Ramos (cell line): ENCODE data around the gene AKAP6.

ENCODE experiments used
- in situ Hi-C: fragments of 300-500 bp; cut with MboI; formaldehyde crosslinking; loops from one replicate; pipeline ENCODE4 v1.14.3; 2022; ENCODE audit warnings: low sequenced_read_pairs; ENCODE audit not compliant: unreplicated experiment

Gene AKAP6

GRCh38 chr14:32679927-32680612 is 351.0 kb downstream of the AKAP6 start:
- in situ Hi-C loops = no loop called here

DNA sequence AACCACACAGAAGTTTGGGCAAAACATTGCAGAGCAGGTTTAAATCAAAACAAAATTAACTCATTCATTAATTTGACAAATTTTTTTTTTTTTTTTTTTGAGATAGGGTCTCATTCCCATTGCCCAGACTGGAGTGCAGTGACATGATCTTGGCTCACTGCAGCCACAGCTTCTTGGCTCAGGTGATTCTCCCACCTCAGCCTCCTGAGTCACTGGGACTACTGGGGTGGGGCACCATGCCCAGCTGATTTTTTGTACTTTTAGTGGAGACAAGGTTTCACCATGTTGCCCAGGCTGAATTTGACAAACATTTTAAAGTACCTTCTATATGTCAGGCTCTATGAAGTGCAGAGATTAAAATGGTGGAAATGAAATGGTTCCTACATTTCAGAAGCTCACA is 352.5 kb downstream of the AKAP6 start:
- in situ Hi-C loops = no loop called here

DNA sequence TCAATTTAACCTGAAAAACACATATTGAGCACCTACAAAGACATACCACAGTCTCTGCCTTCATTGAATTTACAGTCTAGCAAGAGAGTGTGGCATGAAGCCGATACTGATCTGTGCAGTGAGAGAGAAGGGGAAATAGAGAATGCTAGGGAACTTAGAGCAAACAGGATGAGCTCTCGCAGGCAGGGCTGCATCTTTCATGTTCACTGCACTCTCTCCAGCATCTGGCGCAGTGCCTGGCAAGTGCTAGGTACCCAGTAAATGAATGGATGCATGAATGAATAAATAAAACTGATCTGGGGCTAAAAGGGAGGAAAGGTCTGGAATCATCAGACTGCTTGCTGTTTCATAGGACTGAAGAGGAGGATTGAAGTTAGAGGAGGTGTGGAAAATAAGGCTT is 353.1 kb downstream of the AKAP6 start:
- in situ Hi-C loops = no loop called here

DNA sequence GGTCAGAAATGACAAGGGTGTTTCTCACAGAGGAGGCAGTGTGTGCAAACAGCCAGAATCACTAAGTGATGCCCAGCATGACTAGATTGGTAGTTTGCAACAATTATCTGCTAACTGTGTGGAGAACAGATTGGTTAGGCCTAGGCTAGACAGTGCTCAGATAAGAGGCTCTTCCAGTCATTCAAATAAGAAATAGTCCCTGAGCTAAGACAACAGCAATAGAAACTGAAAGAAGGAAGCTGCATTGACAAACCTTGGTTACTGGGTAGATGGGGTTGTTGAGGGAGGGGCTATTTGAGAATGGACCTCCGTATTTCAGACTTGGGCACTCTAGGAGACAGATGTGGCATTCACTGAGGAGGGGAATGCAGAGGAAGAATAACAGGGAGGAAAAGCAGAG is 354.6 kb downstream of the AKAP6 start:
- in situ Hi-C loops = no loop called here

GRCh38 chr14:32688941-32689340 is 359.8 kb downstream of the AKAP6 start:
- in situ Hi-C loops = no loop called here

DNA sequence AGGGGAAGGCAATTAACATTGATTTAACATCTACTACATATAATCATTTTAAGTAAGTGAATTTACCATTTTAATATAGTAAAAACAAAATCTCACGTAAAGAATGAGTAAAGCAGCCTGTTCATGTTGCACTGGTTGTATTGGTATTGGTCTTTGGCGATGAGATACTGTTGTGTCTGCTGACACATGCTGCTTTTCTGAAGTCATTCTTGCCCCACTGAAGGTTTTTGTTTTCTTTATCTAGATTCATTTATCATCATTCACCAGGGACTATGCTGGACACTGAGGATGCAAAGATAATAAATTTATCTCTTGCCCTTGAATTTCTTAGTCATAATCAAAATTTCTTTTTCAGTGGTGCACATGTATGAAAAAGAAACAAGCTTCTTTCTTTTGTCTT is 363.3 kb downstream of the AKAP6 start:
- in situ Hi-C loops = no loop called here

DNA sequence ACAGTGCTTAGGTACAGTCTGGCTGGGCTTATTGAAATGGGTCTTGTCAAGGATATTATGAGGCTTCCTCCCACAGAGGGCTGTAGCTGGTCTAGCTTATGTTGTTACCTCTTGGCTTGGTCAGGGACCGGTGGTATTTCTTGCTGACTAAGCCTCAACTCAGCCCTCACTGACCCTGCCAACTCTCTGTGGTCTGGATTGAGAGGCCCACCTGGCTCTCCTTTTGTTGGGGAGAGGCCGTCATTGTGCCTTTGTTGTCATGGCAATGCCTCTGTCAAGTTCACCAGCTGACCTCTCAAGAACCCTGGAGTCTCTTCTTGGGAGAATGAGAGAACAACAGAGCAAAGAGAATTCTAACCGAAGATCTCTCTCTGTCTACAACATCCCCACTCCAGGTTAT is 364.0 kb downstream of the AKAP6 start:
- in situ Hi-C loops = no loop called here

GRCh38 chr14:32694795-32695449 is 365.8 kb downstream of the AKAP6 start:
- in situ Hi-C loops = no loop called here

DNA sequence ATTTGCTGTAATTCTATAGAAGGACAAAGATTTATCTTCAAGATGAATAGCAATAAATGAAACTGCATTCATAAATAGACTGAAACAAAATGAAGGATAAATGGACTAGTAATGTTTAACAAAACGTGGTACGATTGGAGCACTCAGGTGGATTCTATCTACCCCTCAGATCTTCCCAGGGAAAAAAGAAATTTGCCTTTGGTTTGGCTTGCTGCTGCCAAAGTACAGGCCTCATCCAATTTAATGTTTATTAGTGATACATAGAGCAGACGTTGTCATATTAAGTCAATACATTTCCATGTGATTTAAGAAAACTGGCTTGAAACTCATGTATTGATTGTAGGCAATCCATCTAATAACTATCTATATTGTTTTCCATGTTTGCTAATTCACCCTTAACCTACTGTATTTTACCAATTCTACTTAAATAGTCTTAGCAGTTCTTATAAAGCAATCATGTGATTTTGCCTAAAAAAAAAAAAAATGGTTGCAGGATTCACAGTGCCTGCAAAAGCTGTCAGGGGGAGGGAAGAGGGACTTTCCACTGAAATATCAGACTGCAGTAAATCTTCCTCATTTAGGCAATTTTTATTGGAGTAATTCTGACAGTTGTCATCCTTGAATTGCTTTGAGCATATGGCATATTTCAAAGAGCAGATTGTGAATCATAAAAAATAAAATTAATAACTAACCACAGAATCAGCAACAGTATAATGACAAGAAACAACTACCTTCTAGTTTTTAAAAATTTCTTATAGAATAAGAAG is 367.4 kb downstream of the AKAP6 start:
- in situ Hi-C loops = no loop called here

DNA sequence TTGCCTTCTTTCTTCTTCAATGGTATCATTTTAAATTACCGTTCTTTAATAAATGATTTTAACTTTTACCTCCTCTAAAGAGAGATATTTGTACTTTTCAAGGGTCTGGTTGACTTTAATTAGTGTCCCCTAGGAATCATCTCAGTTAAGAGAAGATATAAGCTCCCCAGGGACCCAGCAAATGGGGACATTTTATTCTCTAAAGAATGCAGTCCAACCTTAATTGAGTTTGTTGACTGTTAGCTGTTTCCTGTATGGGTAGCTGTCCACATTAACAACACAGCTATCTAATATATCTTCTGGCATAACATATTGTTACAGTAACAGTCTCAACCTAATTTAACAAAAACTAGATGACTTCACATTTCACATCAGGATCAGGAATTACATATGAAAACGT is 368.0 kb downstream of the AKAP6 start:
- in situ Hi-C loops = no loop called here

DNA sequence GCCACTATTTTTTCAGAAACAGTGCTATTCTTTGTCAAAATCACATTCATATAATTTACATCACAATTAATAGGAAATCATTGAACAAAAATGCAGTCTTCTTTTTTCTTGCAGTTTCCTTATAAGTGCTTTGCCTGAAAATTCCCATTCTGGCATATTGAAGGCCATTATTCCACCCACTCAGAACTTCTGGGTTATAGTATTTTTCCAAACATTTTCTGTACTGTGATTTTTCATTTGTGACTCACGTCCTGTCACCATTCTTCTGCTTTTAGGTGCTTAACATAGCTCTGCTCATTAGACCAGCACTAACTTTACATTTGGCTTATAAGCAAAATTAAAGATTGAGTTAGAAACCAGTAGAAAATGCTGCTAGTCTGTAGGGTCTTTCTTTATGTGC is 368.6 kb downstream of the AKAP6 start:
- in situ Hi-C loops = no loop called here

DNA sequence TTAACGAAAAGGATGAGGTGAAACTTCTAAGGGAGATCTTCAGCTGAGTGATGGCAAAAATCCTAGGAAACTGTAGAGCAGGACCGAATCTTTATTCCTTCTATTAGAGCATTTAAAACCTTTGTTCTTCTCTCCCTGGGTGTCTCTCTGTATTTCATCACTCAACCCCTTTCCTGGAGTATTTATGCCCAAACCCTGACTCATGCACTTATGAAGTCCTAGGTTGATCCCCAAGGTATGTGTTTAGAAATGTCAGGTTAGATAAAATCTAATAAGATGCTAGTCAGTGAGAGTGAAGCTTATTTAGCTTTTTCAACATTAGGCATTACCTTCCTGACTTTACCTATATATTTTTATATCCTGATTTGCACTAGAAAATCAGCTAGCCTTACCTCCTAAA is 369.7 kb downstream of the AKAP6 start:
- in situ Hi-C loops = no loop called here

DNA sequence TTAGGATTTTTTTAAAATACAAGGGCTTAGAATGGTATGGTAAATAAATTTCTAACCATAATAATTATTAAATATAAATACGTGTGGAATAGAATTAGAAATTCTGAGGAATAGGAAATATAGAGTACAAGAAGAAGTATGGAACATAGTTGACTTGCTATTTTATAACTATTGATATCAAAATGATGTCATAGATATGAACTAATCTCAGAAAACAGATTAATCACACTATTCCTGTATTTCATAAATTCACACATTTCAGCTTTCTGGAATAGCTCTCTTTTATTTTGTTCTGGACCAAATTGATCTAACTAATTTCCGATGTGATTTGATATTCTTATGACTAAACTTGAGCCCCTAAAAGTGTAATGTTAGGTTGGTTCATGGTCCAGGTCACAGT is 372.4 kb downstream of the AKAP6 start:
- in situ Hi-C loops = loop anchor here (25.0 kb wide), 1 partner anchor 1086 kb away; no protein-coding TSS in a partner anchor

GRCh38 chr14:32702088-32702487 is 373.0 kb downstream of the AKAP6 start:
- in situ Hi-C loops = loop anchor here (25.0 kb wide), 1 partner anchor 1085 kb away; no protein-coding TSS in a partner anchor

DNA sequence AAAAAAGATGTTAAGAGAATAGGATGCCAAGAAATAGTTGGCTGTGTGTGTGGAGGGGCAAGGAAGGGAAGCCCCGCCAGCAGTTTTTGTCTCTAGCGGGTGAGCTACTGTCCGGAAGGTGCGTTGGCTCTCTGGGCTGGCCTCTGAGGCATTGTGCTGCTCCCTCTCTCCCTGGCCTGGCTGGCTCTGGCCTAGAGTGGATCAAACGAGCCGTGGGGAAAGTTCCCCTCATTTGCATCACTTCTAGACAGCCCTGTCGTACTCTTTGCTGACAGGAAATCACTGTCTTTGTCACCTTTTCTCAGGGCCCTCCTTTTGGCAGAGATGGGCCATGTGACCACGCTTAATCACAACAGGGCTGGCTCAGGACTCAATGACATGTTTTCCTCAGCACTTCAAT is 373.5 kb downstream of the AKAP6 start:
- in situ Hi-C loops = loop anchor here (25.0 kb wide), 1 partner anchor 1085 kb away; no protein-coding TSS in a partner anchor

- in situ Hi-C loops = loop anchor here (25.0 kb wide), 1 partner anchor 1084 kb away; no protein-coding TSS in a partner anchor
These were observed 374.1 kb downstream of the AKAP6 start for GRCh38 chr14:32703183-32703621.

DNA sequence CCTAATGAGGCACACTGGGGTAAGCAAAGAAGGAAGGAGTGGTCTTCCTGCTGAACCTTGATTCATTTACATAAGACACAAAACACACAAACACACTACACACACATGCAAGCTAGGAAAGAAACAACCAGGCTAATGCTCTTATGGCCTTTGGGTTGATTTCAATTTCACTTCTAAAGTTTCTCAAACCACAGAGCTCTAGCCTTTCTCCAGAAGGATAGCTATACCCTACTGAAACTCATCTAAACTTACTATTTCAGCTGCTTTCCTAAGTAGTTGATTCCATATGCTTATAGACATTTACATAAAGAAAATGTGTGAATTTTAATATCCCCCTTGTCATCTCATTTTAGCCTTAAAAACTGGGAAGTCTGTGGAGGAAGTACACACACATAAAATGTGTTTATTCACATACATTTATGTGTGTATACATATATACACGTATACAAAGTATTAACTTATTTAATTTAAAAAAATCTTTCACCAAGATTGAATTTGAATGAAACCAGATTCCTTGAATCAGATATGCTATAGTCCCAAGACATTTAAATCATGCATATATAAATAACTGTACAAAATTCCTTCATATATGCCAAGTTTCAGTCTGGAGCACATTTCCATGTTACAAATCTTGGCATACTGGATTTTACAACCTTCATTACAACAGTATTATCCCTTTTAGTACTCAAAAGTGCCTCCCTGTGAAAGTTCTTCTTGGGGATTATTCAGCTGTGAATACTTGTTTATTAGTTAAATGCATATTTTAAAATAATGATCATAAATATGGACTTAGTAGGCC is 377.8 kb downstream of the AKAP6 start:
- in situ Hi-C loops = loop anchor here (25.0 kb wide), 1 partner anchor 1080 kb away; no protein-coding TSS in a partner anchor

- in situ Hi-C loops = loop anchor here (25.0 kb wide), 1 partner anchor 1079 kb away; no protein-coding TSS in a partner anchor
These were observed 378.8 kb downstream of the AKAP6 start for GRCh38 chr14:32707742-32708500.

- in situ Hi-C loops = loop anchor here (25.0 kb wide), 1 partner anchor 1078 kb away; no protein-coding TSS in a partner anchor
These were observed 379.9 kb downstream of the AKAP6 start for GRCh38 chr14:32709027-32709426.
